K562 (cell line): ENCODE data around the gene SLC6A8. TPM values are rescaled to one million over a fixed set of nuclear protein-coding genes. Genes with fewer than 3 reads are reported as not detected.
"Not testable (repeated sequence)": the region's sequence is repeated elsewhere in the genome, so short reads cannot be mapped to it uniquely, and the experiment has no call there.

Source experiments
- ATAC-seq: fragments of 200-7000 bp; cut with Tn5 transposase; 3 replicates; pipeline ENCODE4 v1.9.1; 2020; ENCODE audit warnings: moderate library complexity
- BruUV-seq: library from RNA; stranded (reverse); fragments of 400-500 nt; replicated peaks from 2 replicates; lab custom pipeline; 2021; lab: Mats Ljungman, UMichigan
- CTCF ChIA-PET: fragments of 300-600 bp; formaldehyde crosslinking; extraction: SDS; loops from one replicate; lab custom pipeline; 2021; ENCODE audit warnings: low intra/inter-chr PET ratio; lab: Yijun Ruan, JAX
- POLR2A ChIA-PET: fragments of 300-600, 350-650 bp; sonication (Branson Sonifier 250); formaldehyde crosslinking; extraction: SDS; loops from one replicate; lab custom pipeline; 2021; ENCODE audit warnings: antibody characterized with exemption, inconsistent platforms; lab: Yijun Ruan, JAX
- DNase-seq, 4 experiments: peaks; one replicate each; pipeline versions ENCODE4 v3.0.0 to v3.0.0-alpha.2; 2011 to 2018; ENCODE audit warnings: low spot score in 3 of 4, mixed read lengths in 3 of 4; ENCODE audit errors: extremely low read depth in 1 of 4
- FAIRE-seq: peaks from 2 replicates; lab custom pipeline; 2011; peaks lifted over from hg19 to GRCh38; lab: Jason Lieb, UNC
- H2AFZ ChIP-seq: 2 replicates; pipeline ENCODE4 v1.6.0; 2011; ENCODE audit warnings: low read depth, low read length, control low read depth, inconsistent platforms
- H3K27ac ChIP-seq: fragments of 200-600 bp; 3 replicates; pipeline ENCODE4 v1.8.0; 2011; ENCODE audit warnings: low read depth, mild to moderate bottlenecking, control low read depth, inconsistent platforms, low read length, moderate library complexity, mixed read lengths; ENCODE audit errors: extremely low read depth
- H3K27me3 ChIP-seq, 2 experiments: fragments of 300-600 bp in 1 of 2; 2 replicates in 1 of 2; 3 replicates in 1 of 2; pipeline versions ENCODE4 v1.6.0 to v1.8.0; 2011; ENCODE audit warnings: inconsistent platforms in 2 of 2, low read length in 2 of 2, mild to moderate bottlenecking in 1 of 2, mixed read lengths in 1 of 2, moderate library complexity in 1 of 2; ENCODE audit not compliant: control insufficient read depth in 2 of 2, insufficient read depth in 2 of 2
- H3K36me3 ChIP-seq: fragments of 300-600 bp; 3 replicates; pipeline ENCODE4 v1.8.0; 2011; ENCODE audit warnings: mild to moderate bottlenecking, low read length, inconsistent platforms; ENCODE audit not compliant: control insufficient read depth, insufficient read depth
- H3K4me1 ChIP-seq, 2 experiments: fragments of 200-600 bp in 1 of 2; replicated peaks in 1 of 2; 2 replicates in 1 of 2; 3 replicates in 1 of 2; pipeline versions ENCODE4 v1.5.1 to v1.8.0; 2011; ENCODE audit warnings: inconsistent platforms in 2 of 2, low read length in 2 of 2, mild to moderate bottlenecking in 1 of 2, mixed read lengths in 1 of 2, moderate library complexity in 1 of 2; ENCODE audit not compliant: control insufficient read depth in 2 of 2, insufficient read depth in 2 of 2
- H3K4me2 ChIP-seq: 2 replicates; pipeline ENCODE4 v1.6.1; 2011; ENCODE audit warnings: low read length, control low read depth, inconsistent platforms, mixed read lengths; ENCODE audit not compliant: insufficient read depth
- H3K4me3 ChIP-seq: fragments of 200-600 bp; sonication (generic), shearing (Covaris generic); 2 replicates; pipeline ENCODE4 v1.5.1; 2016; ENCODE audit warnings: control low read depth, inconsistent platforms
- H3K79me2 ChIP-seq: fragments of 200-600 bp; 3 replicates; pipeline ENCODE4 v1.8.0; 2011; ENCODE audit warnings: low read length, inconsistent platforms; ENCODE audit not compliant: control insufficient read depth, insufficient read depth
- H3K9ac ChIP-seq, 2 experiments: 2 replicates each; pipeline versions ENCODE4 v1.6.0 to v1.6.1; 2011; ENCODE audit warnings: low read depth in 2 of 2, low read length in 2 of 2, control low read depth in 1 of 2, inconsistent platforms in 1 of 2, mild to moderate bottlenecking in 1 of 2, mixed read lengths in 1 of 2; ENCODE audit not compliant: insufficient read depth in 1 of 2
- H3K9me1 ChIP-seq: one replicate; pipeline ENCODE4 v1.6.0; 2011; ENCODE audit warnings: inconsistent platforms, mild to moderate bottlenecking, low read length, moderate library complexity; ENCODE audit not compliant: control insufficient read depth, insufficient read depth
- H3K9me3 ChIP-seq: replicated peaks from 2 replicates; pipeline ENCODE4 v1.5.1; 2011; ENCODE audit warnings: low read depth, low read length, inconsistent platforms; ENCODE audit not compliant: control insufficient read depth, insufficient read depth
- H4K20me1 ChIP-seq: replicated peaks from 2 replicates; pipeline ENCODE4 v1.6.1; 2011; ENCODE audit warnings: low read length, inconsistent platforms, mixed read lengths; ENCODE audit not compliant: control insufficient read depth, insufficient read depth
- CBX1 ChIP-seq: sonication (generic); IDR thresholded peaks from 2 replicates; pipeline ENCODE4 v1.6.1; 2016; ENCODE audit warnings: antibody characterized with exemption, low read depth, mild to moderate bottlenecking
- GTF2B ChIP-seq: IDR thresholded peaks from 2 replicates; pipeline ENCODE4 v1.6.1; 2011; ENCODE audit not compliant: insufficient read length; ENCODE audit errors: extremely low read depth
- HINFP ChIP-seq: fragments of 450-650 bp; conservative IDR thresholded peaks from 2 replicates; pipeline ENCODE4 v1.6.1; 2016; ENCODE audit warnings: missing genetic modification characterization, low read depth, mild to moderate bottlenecking, control low read depth, missing compliant biosample characterization
- MTA2 ChIP-seq: fragments of 450-650 bp; IDR thresholded peaks from 2 replicates; pipeline ENCODE4 v1.6.1; 2016; ENCODE audit warnings: low read depth
- MYBL2 ChIP-seq, 2 experiments: fragments of 450-650 bp in 1 of 2; sonication (generic) in 1 of 2; formaldehyde crosslinking in 1 of 2; IDR thresholded peaks; 2 replicates each; pipeline versions ENCODE4 v1.6.1 to v1.8.1; 2017 to 2022; ENCODE audit warnings: borderline replicate concordance in 1 of 2, inconsistent platforms in 1 of 2, low read depth in 1 of 2, mild to moderate bottlenecking in 1 of 2, missing genetic modification reagents in 1 of 2, moderate library complexity in 1 of 2
- NFYB ChIP-seq: IDR thresholded peaks from 2 replicates; pipeline ENCODE4 v1.6.1; 2011; ENCODE audit warnings: mild to moderate bottlenecking, moderate library complexity; ENCODE audit not compliant: insufficient read length; ENCODE audit errors: extremely low read depth
- POLR2G ChIP-seq: fragments of 200-400 bp; formaldehyde crosslinking; IDR thresholded peaks from 2 replicates; pipeline ENCODE4 v1.6.1; 2017; ENCODE audit warnings: low read depth, mild to moderate bottlenecking, antibody characterized with exemption, low read length, moderate library complexity
- PTRF ChIP-seq: fragments of 450-650 bp; IDR thresholded peaks from 2 replicates; pipeline ENCODE4 v1.6.1; 2016; ENCODE audit warnings: mild to moderate bottlenecking, missing genetic modification characterization, missing compliant biosample characterization
- SMAD1 ChIP-seq: fragments of 150-350 bp; IDR thresholded peaks from 2 replicates; pipeline ENCODE4 v1.6.1; 2014; ENCODE audit warnings: low read length, low read depth; ENCODE audit not compliant: partially characterized antibody
- ZNF436 ChIP-seq: fragments of 250-450, 450-650 bp; sonication (Bioruptor Pico); formaldehyde crosslinking; IDR thresholded peaks from 2 replicates; pipeline ENCODE4 v1.7.0; 2020; ENCODE audit warnings: mild to moderate bottlenecking
- ZNF511 ChIP-seq: sonication (generic); formaldehyde crosslinking; IDR thresholded peaks from 2 replicates; pipeline ENCODE4 v1.8.0; 2022; ENCODE audit warnings: mild to moderate bottlenecking, missing genetic modification reagents
- WGBS: fragments of 100-300 bp; shearing (Covaris generic); methylation state at CpG from one replicate; pipeline ENCODE4 v1.1.6; 2016; ENCODE audit warnings: low coverage, mixed read lengths; ENCODE audit not compliant: insufficient coverage; ENCODE audit errors: missing lambda C conversion rate; 5-methylcytosine and 5-hydroxymethylcytosine counted together
- in situ Hi-C: fragments of 300-500 bp; cut with MboI; formaldehyde crosslinking; loops from 4 replicates; pipeline ENCODE4 v1.15.0; 2018; ENCODE audit warnings: inconsistent platforms, mixed read lengths
- intact Hi-C: fragments of 100-400 bp; cut with micrococcal nuclease; formaldehyde crosslinking; loops from 2 replicates; pipeline ENCODE4 v1.14.2; 2022
- polyA plus RNA-seq, 8 experiments: library from polyadenylated mRNA; depleted of rRNA in 4 of 8; stranded (reverse) in 5 of 8; unstranded in 3 of 8; fragments of >200 nt; fragmentation: Nextera tagmentation in 2 of 8; fragmentation: Illumina TruSeq in 1 of 8; extraction: Ambion mirVana in 2 of 8; extraction: Trizol in 1 of 8; gene quantifications; 2 replicates each; pipeline versions ENCODE4 v1.2.1 to v1.2.3, GENCODE V29; 2011 to 2014; ENCODE audit warnings: inconsistent platforms in 1 of 8, missing spikeins in 1 of 8
- total RNA-seq, 7 experiments: library from RNA; depleted of rRNA in 6 of 7; stranded (reverse); fragments of >200 nt in 6 of 7; fragmentation: Illumina TruSeq in 2 of 7; extraction: Trizol in 2 of 7; gene quantifications; 2 replicates each; pipeline versions ENCODE4 v1.2.1 to v1.2.3, GENCODE V29; 2011 to 2021; ENCODE audit warnings: low replicate concordance in 1 of 7

Gene SLC6A8
- total and polyA plus RNA-seq, 9 of the 15 experiments (the other 6 are each of a cell fraction or from before 2014, with no cell fraction given): 0.68 to 144 (median 34.3) TPM

GRCh38 chrX:153699784-153700371 is 12.2 kb downstream of the SLC6A8 start:
- ATAC-seq, BruUV-seq, H2AFZ ChIP-seq, in situ Hi-C loops, H3K4me2 ChIP-seq, POLR2A ChIA-PET, H3K27me3 ChIP-seq, DNase-seq, H3K9me3 ChIP-seq, H3K4me3 ChIP-seq, H3K79me2 ChIP-seq, H3K9me1 ChIP-seq, H3K27ac ChIP-seq, H3K9ac ChIP-seq, intact Hi-C loops, FAIRE-seq, CTCF ChIA-PET, H4K20me1 ChIP-seq: not testable (repeated sequence)
- 87% methylated on average over 3 of the region's 18 CpGs for WGBS
- Histone ChIP-seq H3K36me3 (peaks cover 66% of the 10 kb centered on the region; the same call in 1 of the 3 replicates), H3K4me1 (peaks cover 0 to 10% of the 10 kb centered on the region in 2 experiments; a peak in 2 of 5 replicates)
- peak; percentile 46 for TF ChIP-seq POLR2G

GRCh38 chrX:153700376-153700945 is 12.7 kb downstream of the SLC6A8 start:
- FAIRE-seq (no peak), ATAC-seq (no peak), DNase-seq (no peak)
- POLR2A ChIA-PET: no interaction called here
- Histone ChIP-seq H3K9ac (no peak overlapping the region), H3K79me2 (no peaks in the 10 kb centered on the region), H3K27me3 (no peaks in the 10 kb centered on the region), H2AFZ (no peak overlapping the region), H3K4me1 (peaks cover 0 to 7% of the 10 kb centered on the region in 2 experiments; a peak in 1 of 5 replicates), H3K4me3 (no peak overlapping the region), H3K9me1 (no peaks in the 10 kb centered on the region), H3K4me2 (no peak overlapping the region), H3K9me3 (no peaks in the 10 kb centered on the region), H3K36me3 (peaks cover 68% of the 10 kb centered on the region; the same call in 1 of the 3 replicates), H3K27ac (no peak overlapping the region), H4K20me1 (no peaks in the 10 kb centered on the region)
- CTCF ChIA-PET: no interaction called here
- intact Hi-C loops: no loop called here
- in situ Hi-C loops: no loop called here
- TSS peak; percentile 60 for BruUV-seq
- WGBS: 85% methylated on average over 4 of the region's 15 CpGs
- TF ChIP-seq GTF2B (no peak), ZNF436 (CRISPR knock-in tag) (no peak), HINFP (tag) (no peak), MTA2 (no peak), MYBL2 (IDR thresholded peaks at IDR 0.05; ENCODE audit: low read depth) (no peak), MYBL2 (CRISPR knock-in tag; IDR thresholded peaks at IDR 0.05; ENCODE audit: borderline replicate concordance) (no peak), CBX1 (no peak), NFYB (no peak), PTRF (tag) (no peak), ZNF511 (CRISPR knock-in tag) (no peak), SMAD1 (no peak)
